ENCODE results near the gene CRYGS.

Gene CRYGS

GRCh38 chr3:186523022-186523421 lies 21.2 kb downstream of the CRYGS start:
- Histone ChIP-seq H3K4me1 (ENCODE audit: control insufficient read depth, low read length) (peaks cover 90% of the 10 kb centered on the region), H3K27ac (ENCODE audit: low read depth, low read length) (no peak overlapping the region), H3K27me3 (ENCODE audit: control insufficient read depth, low read length) (no peaks in the 10 kb centered on the region), H3K9me3 (ENCODE audit: control insufficient read depth, insufficient read depth, low read length) (no peaks in the 10 kb centered on the region), H3F3A (ENCODE audit: control insufficient read depth, insufficient read depth) (peaks cover 14% of the 10 kb centered on the region), H3K36me3 (ENCODE audit: control insufficient read depth, low read length) (no peaks in the 10 kb centered on the region), H4K20me1 (ENCODE audit: control insufficient read depth, insufficient read depth, low read depth, low read length) (no peaks in the 10 kb centered on the region), H3K4me3 (ENCODE audit: low read length) (no peak overlapping the region), H3K9me2 (replicated peaks; ENCODE audit: control insufficient read depth, low read length) (no peaks in the 10 kb centered on the region), H3K4me2 (ENCODE audit: low read length) (no peak overlapping the region), H3K79me2 (ENCODE audit: control insufficient read depth, low read length) (no peaks in the 10 kb centered on the region)
- TF ChIP-seq, protein P1, sequence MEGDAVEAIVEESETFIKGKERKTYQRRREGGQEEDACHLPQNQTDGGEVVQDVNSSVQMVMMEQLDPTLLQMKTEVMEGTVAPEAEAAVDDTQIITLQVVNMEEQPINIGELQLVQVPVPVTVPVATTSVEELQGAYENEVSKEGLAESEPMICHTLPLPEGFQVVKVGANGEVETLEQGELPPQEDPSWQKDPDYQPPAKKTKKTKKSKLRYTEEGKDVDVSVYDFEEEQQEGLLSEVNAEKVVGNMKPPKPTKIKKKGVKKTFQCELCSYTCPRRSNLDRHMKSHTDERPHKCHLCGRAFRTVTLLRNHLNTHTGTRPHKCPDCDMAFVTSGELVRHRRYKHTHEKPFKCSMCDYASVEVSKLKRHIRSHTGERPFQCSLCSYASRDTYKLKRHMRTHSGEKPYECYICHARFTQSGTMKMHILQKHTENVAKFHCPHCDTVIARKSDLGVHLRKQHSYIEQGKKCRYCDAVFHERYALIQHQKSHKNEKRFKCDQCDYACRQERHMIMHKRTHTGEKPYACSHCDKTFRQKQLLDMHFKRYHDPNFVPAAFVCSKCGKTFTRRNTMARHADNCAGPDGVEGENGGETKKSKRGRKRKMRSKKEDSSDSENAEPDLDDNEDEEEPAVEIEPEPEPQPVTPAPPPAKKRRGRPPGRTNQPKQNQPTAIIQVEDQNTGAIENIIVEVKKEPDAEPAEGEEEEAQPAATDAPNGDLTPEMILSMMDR (IDR thresholded peaks at IDR 0.05; ENCODE audit: low read depth, low read length, poor library complexity, severe bottlenecking), result no peak
- TF ChIP-seq EZH2phosphoT487 (IDR thresholded peaks at IDR 0.05; ENCODE audit: borderline replicate concordance, low read length), result no peak

DNA sequence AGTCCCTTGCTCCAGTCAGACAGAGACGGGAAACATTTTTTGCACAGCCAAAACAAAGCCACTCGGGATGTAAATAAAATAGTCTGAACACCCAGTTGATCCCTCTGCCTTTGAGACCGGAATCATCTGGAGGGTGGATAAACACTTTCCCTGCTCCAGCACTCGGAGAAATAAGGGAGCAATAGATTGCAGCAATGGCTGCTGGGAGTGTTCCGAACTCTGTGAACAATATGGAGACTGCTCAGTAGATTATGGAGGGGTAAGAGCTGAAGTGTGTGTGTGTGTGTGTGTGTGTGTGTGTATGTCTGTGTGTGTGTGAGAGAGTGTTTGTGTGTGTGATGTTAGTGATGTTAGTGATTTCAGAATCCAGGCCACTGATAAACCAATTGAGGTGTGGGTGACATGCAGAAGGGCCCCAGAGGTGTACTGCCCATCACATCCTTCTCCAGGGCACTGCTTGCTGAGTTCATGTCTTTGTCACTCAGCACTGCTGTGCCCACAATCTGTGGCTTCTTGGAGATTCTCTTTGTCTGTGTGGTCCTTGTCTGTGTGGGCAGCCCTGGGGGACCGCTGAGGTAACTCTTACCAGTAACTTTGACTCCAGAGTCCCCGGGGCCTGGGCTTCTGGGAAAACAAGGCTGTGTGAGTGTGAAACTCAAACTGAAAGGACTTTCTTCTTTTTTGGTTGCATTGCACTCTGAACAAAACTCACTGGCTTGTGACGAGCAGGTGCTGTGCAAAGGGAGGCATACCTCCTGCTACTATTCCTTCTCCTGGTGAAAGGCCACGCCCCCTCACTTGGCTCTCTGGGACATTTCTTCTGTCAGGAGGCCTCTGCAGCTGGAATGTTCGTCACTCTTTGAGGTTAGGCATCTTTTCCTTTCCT lies 23.0 kb downstream of the CRYGS start:
- peaks cover 3% of the 10 kb centered on the region; the same call in 1 of the 2 replicates for H3F3A ChIP-seq (ENCODE audit: control insufficient read depth, insufficient read depth)
- no peaks in the 10 kb centered on the region for H3K36me3 ChIP-seq (ENCODE audit: control insufficient read depth, low read length)
- TF ChIP-seq, protein P1 (IDR thresholded peaks at IDR 0.05; ENCODE audit: low read depth, low read length, poor library complexity, severe bottlenecking), result no peak
- H3K4me3 ChIP-seq (ENCODE audit: low read length), result peak overlapping the region; percentile 51
- no peaks in the 10 kb centered on the region for H3K9me2 ChIP-seq (replicated peaks; ENCODE audit: control insufficient read depth, low read length)
- no peaks in the 10 kb centered on the region for H4K20me1 ChIP-seq (ENCODE audit: control insufficient read depth, insufficient read depth, low read depth, low read length)
- H3K4me1 ChIP-seq (ENCODE audit: control insufficient read depth, low read length), result peaks cover 73% of the 10 kb centered on the region
- no peaks in the 10 kb centered on the region for H3K79me2 ChIP-seq (ENCODE audit: control insufficient read depth, low read length)
- H3K9me3 ChIP-seq (ENCODE audit: control insufficient read depth, insufficient read depth, low read length), result no peaks in the 10 kb centered on the region
- H3K27ac ChIP-seq (ENCODE audit: low read depth, low read length), result peak overlapping the region; percentile 32
- peak overlapping the region; percentile 69 for H3K4me2 ChIP-seq (ENCODE audit: low read length)
- no peaks in the 10 kb centered on the region for H3K27me3 ChIP-seq (ENCODE audit: control insufficient read depth, low read length)

DNA sequence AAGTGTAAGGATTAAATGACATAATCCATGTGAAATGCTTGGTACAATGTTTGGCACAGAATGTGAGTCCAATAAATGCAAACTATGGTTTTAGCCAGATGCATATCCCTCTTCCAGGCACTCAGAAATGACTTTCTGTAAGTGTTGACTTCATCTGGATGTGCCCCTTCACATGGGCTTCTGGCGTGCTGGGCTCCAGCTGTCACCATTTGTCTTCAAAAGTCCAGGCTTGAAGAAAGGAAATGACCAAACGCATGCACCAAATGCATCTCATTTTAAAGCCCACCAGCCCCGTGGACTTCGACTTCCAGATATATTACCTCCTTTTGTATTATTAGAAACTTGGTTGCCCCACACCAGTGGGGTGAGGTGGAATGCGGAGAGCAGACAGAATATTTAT lies 23.7 kb downstream of the CRYGS start:
- no peaks in the 10 kb centered on the region for H3K27me3 ChIP-seq (ENCODE audit: control insufficient read depth, low read length)
- H3K79me2 ChIP-seq (ENCODE audit: control insufficient read depth, low read length), result no peaks in the 10 kb centered on the region
- H3K36me3 ChIP-seq (ENCODE audit: control insufficient read depth, low read length), result no peaks in the 10 kb centered on the region
- TF ChIP-seq, protein P1 (IDR thresholded peaks at IDR 0.05; ENCODE audit: low read depth, low read length, poor library complexity, severe bottlenecking), result no peak
- no peak for TF ChIP-seq EZH2phosphoT487 (IDR thresholded peaks at IDR 0.05; ENCODE audit: borderline replicate concordance, low read length)
- H3K9me2 ChIP-seq (replicated peaks; ENCODE audit: control insufficient read depth, low read length), result no peaks in the 10 kb centered on the region
- peaks cover 67% of the 10 kb centered on the region for H3K4me1 ChIP-seq (ENCODE audit: control insufficient read depth, low read length)
- H3F3A ChIP-seq (ENCODE audit: control insufficient read depth, insufficient read depth), result peaks cover 3% of the 10 kb centered on the region; the same call in 1 of the 2 replicates
- no peaks in the 10 kb centered on the region for H3K9me3 ChIP-seq (ENCODE audit: control insufficient read depth, insufficient read depth, low read length)
- H4K20me1 ChIP-seq (ENCODE audit: control insufficient read depth, insufficient read depth, low read depth, low read length), result no peaks in the 10 kb centered on the region
- no peak overlapping the region for H3K27ac ChIP-seq (ENCODE audit: low read depth, low read length)
- no peak overlapping the region for H3K4me3 ChIP-seq (ENCODE audit: low read length)
- no peak overlapping the region; the same call in 1 of the 2 replicates for H3K4me2 ChIP-seq (ENCODE audit: low read length)
